Forelimb muscle (tissue), 1 donor: ENCODE results near the gene RSPH1. TPM values are rescaled to one million over a fixed set of nuclear protein-coding genes. Genes with fewer than 3 reads are reported as not detected.

ENCODE experiments used
- DNase-seq: peaks from one replicate; pipeline ENCODE4 v3.0.0-alpha.2; 2013; ENCODE audit warnings: low read depth
- polyA plus RNA-seq: library from polyadenylated mRNA; unstranded; fragments of 120-200 nt; gene quantifications from one replicate; pipeline ENCODE4 v1.2.1, GENCODE V29; 2013; ENCODE audit not compliant: insufficient read length

The RSPH1 gene
- polyA plus RNA-seq, 1 donor = 0.20 TPM

GRCh38 chr21:42532466-42533181, 36.6 kb upstream of the RSPH1 start:
- DNase-seq = no peak

GRCh38 chr21:42531771-42532170, 35.7 kb upstream of the RSPH1 start:
- no peak for DNase-seq

DNA sequence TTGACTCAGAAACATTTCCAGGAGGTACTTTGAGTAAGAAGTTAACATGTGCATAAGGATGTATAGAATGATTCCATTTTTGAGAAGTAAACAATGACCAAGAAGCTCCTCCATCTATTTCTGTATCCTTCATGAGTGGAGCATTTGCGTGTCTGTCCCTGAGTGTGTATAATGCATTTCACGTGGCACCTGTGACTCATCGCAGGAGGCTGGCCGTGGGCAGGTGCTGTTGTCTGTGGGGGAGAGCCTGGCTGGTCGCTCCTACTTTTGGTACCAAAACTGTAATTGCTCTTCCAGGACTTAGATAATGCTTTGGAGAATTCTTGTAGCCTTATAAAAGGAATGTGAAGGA, 34.1 kb upstream of the RSPH1 start:
- no peak for DNase-seq

DNA sequence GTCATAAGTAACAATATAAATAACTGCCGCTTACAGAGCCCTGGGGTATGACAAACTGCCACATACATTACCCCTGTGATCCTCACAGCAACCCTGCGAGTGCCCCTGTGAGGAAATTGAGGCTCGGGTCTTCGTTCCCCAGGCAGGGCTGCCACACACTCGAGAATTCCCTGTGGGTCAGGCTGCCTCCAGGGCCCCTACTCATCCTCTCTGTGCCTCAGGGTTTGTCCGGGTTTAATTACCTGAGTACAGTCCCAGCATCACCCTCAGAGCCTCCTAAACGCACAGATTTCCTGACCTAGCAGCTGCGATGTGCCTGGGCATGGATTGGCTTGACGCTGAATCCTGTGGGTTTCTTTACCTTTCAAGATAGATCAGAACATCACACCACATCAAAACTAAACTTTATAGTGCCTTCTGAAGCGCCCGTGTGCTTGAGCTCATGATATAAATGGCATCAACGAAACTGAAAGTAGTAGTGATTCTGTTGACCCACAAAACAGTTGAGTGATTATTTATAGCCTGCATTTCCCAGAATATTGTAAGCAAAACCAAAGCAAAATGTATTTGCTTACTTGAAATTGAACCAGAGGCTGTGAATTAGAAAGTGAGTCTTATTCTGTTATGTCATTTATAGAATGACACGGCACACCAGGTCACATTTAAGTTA, 31.6 kb upstream of the RSPH1 start:
- DNase-seq = peak; percentile 25

DNA sequence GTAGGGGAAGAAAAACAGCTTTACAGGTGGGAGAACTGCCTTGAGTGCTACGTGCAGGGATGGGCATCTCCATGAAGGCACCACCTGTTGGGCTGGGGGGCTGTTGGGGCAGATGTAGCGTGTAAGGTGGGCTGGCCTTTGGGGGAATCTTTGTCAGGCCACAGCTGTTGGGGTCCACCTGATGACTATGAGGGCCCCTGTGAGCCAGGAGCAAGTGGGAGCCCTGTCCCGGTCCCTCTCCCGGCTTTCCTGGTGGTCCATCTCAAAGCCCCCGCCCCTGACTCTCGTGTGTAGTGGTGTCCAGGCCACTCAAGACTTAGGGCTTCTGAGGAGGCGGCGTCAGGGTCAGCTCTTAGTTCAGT, 31.1 kb upstream of the RSPH1 start:
- DNase-seq = no peak

GRCh38 chr21:42526379-42526727, 30.3 kb upstream of the RSPH1 start:
- no peak for DNase-seq

DNA sequence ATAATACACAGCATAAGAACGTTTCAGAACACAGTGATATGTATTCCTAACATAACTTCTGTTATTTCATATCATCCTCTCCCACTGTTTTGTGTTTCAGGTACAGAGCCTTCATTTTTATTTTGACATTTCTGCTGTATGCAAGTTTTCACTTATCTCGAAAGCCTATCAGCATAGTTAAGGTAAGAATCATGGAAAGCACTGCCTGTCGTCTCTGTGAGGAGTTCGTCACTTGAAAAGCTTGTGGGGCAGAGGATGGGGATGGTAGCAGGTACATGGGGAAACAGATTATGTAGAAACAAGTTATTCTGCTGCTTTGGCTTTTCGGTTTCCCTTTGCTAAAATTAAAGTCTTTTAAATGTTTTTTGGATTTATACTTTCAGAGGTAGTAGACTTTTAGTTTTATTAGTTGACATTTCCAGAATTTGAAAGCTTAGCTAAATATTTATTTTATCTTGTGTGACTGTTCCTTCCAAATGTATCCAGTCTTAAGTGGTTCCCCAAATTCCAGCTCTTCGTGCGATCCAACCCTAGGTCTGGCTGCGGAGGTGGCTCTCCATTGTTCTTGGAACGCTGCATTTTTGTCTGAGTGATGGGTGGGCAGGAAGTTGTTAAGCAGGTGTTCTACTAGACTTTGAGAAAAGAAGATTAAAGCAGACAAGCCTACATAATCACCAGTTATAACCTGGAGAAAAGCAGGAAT, 29.8 kb upstream of the RSPH1 start:
- DNase-seq = no peak

- DNase-seq = no peak
Observed at GRCh38 chr21:42525029-42525581, 29.1 kb upstream of the RSPH1 start.

DNA sequence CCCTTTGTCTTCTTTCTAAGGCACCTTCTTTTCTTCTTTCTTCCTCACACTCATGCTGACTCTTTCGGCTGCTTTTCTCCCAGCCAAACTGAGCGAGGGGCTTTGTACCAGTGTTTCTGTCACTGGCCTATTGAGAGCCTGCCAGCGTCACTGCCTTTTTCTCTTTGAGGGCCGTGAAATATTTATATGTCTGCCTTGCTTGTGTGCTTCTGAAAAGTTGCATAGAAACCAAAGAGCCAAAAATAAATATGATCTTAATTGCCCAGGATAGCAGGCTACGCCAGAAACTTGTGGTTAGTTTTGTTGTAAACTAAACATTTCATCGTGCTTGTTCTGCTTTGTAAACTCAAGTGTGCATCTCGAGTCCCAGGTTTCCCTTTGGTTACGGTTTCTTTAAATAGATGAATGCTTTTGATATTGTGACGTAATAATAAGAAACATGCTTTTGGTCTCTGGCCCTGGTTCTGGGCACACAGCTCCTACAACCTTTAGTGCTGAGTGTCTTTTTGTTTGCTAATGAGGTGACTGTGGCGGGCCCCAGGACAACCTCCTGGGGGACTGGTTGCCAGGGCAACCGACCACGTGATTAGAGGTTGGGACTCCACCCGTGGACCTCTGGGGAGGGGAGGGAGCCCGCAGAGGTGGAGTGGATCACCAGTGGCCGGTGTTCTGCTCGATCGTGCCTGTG, 28.5 kb upstream of the RSPH1 start:
- peak; percentile 31 for DNase-seq

GRCh38 chr21:42523941-42524340, 27.9 kb upstream of the RSPH1 start:
- DNase-seq = no peak

DNA sequence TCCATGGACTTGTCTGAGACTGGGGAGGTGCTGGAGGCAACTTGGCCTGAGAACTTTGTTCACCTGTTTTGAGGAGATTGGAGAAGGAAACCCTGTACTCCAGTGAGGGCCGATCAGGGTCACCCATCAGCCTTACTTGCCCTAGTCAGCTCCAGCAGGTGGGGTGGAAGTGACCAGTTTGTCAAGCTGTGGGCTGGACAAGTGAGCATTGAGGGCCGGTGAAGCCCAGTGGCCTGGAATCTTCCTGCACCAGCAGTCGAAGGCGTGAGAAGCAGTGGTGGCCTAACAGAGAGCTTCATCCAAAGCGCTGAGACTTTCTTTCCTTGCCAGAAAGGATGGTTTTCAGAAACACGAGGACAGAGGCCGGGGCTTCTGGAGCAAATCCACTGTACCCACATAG, 27.2 kb upstream of the RSPH1 start:
- DNase-seq = no peak

- DNase-seq = no peak
Observed at GRCh38 chr21:42522771-42523170, 26.7 kb upstream of the RSPH1 start.

- no peak for DNase-seq
Observed at GRCh38 chr21:42522271-42522670, 26.2 kb upstream of the RSPH1 start.

GRCh38 chr21:42521805-42522204, 25.8 kb upstream of the RSPH1 start:
- no peak for DNase-seq

GRCh38 chr21:42521384-42521783, 25.4 kb upstream of the RSPH1 start:
- DNase-seq = no peak

GRCh38 chr21:42520628-42521253, 24.7 kb upstream of the RSPH1 start:
- DNase-seq = no peak

- DNase-seq = no peak
Observed at GRCh38 chr21:42518626-42519025, 22.6 kb upstream of the RSPH1 start.

DNA sequence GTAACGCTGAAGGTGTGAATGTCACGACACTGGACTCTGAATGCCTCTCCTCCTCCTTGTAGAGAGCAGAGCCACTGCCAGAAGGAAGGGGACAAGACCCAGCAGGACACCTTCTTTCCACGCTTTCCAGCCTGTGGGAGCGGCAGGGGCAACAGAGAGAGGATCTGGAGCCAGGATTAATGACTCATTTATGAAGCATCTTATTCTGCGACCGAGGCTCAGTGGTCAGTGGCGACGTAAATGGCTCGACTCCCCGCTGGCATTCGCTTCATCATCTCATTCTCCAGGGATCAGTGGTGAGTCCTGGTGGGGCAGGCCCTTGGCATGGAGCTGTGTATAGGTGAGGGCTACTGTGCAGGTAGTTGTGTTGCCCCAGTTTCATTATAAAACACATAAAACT, 22.2 kb upstream of the RSPH1 start:
- no peak for DNase-seq

DNA sequence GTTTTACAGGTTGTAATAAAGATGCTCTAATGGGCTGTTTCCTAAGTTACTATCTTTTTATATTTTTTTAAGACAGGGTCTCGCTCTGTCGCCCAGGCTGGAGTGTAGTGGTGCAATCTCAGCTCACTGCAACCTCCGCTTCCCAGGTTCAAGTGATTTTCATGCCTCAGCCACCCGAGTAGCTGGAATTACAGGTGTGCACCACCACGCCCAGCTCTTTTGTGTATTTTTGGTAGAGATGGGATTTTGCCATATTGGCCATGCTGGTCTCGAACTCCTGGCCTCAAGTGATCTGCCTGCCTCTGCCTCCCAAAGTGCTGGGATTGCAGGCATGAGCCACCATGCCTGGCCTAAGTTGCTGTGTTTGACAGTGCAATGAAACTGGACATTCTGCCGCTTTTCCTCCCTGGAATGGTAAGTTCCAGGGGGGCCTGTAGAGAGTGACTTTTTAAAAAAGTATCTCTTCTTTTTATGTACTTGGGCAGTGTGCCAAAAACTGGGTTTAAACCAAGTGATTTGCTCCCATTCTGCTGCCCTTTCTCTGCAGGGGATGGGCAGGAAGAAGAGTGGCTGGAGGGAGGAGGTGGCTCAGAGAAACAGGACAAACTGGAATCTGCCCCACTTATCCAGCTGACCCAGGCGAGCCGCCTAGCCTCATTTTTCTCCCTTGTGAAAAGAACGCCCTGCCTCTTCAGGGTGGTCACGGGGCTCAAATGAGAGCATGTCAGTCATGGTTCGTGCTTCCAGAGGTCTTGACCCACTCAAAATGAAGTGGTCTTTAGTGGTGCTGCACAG, 19.9 kb upstream of the RSPH1 start:
- DNase-seq = no peak

DNA sequence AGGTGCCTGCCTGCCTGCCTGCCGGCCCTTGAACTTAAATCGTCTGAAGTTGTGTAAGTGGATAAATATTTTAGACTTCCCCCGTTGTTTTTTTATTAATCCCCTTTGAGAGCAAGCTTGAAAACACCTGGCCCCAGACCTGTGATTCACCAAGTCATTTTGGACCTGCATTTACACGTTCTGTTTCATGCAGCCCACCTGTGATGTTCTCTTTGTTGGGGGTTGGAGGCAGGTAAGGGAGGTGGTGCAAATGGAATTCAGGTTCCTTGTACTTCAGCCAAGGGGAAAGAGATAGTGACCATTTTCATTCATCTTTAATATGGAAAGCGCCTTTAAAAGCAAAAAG, 18.8 kb upstream of the RSPH1 start:
- no peak for DNase-seq
